ENCODE results near the gene RALBP1.
A peak's percentile ranks its signal among the peaks of the same experiment; 100 is the strongest.
"Not testable (repeated sequence)": the region's sequence is repeated elsewhere in the genome, so short reads cannot be mapped to it uniquely, and the experiment has no call there.

RALBP1 gene

GRCh38 chr18:9455718-9456511 is 19.4 kb upstream of the RALBP1 start:
- no peak for DNase-seq

GRCh38 chr18:9466127-9466526 is 9.2 kb upstream of the RALBP1 start:
- DNase-seq = no peak

- DNase-seq = no peak
These were observed 8.5 kb upstream of the RALBP1 start for GRCh38 chr18:9466846-9467245.

- no peak for DNase-seq
These were observed 6.3 kb upstream of the RALBP1 start for GRCh38 chr18:9468998-9469397.

GRCh38 chr18:9469685-9470084 is 5.6 kb upstream of the RALBP1 start:
- DNase-seq = no peak

DNA sequence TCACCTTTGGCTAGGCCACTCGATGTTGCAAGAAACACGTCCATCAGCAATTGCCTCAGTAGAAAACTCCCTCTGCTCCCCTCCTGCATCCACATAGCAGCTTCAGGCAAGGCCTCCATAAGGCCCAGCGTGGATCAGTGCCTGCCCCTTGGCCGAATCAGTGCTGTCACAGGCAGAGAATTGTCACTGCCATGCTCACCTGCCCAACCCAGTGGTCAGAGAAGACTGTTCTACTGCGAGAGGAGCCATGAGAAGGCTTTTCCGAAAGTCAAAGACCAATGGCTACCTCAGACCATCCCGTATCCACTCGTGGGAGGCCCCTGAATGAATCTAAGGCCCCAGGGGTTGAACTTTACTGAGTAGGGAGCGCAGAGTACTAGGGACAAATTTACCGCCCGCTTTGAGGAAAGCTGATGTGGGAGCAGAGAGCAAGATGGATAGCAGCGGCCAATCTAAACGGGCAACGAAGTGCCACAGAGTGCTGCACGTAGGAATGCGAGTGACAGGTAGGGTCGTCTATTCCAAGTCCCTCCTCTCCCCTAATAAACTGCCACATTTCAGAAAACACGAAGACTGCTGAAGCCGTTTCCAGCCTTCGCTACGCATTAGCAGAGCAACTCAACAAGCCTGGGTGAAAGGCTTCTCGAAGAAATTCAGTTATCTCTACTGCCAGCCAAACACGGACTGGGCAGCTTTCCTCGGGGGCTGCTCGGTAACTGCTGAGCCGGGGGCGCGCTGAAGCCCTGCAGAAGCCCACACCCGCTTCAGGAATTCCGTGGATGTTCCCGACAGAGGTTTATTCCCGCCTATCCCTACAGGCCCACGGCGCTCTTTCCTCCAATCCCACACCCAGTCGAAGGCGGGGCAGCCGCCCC is 968 bp upstream of the RALBP1 start:
- no peak for DNase-seq

GRCh38 chr18:9475643-9476591 is 604 bp downstream of the RALBP1 start:
- DNase-seq = peak; percentile 43

DNA sequence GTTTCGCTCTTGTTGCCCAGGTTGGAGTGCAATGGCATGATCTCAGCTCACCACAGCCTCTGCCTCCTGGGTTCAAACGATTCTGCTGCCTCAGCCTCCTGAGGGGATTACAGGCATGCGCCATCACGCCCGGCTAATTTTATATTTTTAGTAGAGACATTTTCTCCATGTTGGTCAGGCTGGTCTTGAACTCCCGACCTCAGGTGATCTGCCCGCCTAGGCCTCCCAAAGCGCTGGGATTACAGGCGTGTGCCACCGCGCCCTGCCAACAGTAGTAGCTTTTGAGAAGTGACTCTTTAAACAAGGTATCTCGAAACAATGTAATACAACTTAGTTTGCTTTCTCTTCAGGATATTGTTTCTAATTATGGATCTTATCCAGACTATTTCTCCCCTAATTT is 1.6 kb downstream of the RALBP1 start:
- DNase-seq = not testable (repeated sequence)

- DNase-seq = no peak
These were observed 2.2 kb downstream of the RALBP1 start for GRCh38 chr18:9477509-9477908.

GRCh38 chr18:9478545-9478944 is 3.2 kb downstream of the RALBP1 start:
- DNase-seq = no peak

- DNase-seq = no peak
These were observed 7.5 kb downstream of the RALBP1 start for GRCh38 chr18:9482790-9483189.

DNA sequence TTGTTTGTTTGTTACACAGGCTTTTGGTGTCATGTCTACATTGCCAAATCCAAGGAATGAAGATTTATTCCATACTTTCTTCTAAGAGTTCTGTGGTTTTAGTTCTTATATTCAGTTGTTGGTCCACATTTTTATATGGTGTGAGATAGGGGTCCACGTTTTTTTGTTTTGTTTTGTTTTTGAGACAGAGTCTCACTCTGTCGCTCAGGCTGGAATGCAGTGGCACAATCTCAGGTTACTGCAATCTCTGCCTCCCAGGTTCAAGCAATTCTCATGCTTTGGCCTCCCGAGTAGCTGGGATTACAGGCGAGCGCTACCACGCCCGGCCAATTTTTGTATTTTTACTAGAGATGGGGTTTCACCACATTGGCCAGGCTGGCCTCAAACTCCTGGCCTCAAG is 8.2 kb downstream of the RALBP1 start:
- DNase-seq = no peak

DNA sequence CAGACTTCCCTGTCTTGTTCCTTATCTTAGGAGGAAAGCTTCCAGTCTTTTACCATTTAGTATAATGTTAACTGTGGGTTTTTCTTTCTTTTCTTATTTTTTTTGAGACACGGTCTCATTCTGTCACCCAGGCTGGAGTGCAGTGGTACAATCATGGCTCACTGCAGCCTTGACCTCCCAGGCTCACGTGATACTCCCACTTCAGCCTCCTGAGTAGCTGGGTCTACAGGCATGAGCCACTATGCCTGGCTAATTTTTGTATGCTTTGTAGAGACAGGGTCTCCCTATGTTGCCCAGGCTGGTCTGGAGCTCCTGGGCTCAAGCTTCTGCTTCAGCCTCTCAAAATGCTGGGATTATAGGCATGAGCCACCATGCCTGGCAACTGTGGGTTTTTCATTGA is 9.5 kb downstream of the RALBP1 start:
- DNase-seq = not testable (repeated sequence)

DNA sequence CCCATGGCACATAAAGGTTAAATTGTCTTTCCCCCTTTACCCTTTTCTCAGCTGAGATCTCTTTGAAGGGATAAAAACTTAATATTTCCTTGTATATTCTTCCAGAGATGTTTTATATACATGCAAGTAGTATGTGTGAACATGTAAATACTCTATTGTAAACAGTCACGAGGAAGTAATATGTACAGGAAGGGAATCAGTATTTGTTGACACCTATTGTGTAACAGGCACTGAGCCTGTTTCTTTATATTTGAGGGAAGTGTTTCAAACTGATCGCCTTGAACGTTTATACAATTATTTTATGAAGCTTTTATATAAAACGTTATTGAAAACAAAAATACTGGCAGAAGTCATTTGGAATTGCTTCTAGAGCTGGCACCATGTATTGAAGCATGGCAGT is 13.2 kb downstream of the RALBP1 start:
- DNase-seq = no peak

- no peak for DNase-seq
These were observed 19.5 kb downstream of the RALBP1 start for GRCh38 chr18:9494778-9495331.

GRCh38 chr18:9495465-9495864 is 20.2 kb downstream of the RALBP1 start:
- no peak for DNase-seq

- DNase-seq = no peak
These were observed 20.8 kb downstream of the RALBP1 start for GRCh38 chr18:9495916-9496705.

DNA sequence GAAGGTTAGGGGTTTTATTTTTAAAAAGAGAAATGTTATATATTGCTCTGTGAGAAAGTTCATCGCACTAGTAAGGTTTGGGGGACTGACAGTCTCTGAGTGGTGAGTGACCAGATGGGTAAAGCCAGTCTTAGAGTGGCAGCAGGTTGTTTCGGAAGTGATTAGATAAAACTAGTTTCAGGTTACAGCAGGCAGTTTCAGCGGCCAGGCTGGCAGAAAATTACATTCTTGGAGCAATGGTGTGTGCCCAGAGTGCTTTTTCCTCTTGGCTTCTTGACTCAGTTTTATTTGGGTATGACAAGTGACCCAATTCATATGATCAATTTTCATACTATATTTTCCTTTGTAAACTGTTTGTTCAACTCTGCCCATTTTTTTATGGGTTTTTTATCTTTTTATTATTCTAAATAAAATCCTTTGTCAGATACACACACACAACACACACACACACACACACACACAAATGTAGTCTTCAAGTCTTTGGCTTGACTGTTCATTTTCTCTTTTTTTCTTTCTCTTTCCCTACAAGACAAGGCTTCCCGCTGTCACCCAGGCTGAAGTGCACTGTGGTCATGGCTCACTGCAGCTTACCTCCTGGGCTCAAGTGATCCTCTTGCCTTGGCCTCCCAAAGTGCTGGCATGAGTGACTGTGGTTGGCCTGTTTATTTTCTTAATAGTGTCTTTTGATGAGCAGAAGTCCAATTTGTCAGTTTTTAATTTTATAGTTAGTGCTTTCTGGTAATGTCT is 30.9 kb downstream of the RALBP1 start:
- DNase-seq = no peak

GRCh38 chr18:9507565-9508088 is 32.3 kb downstream of the RALBP1 start:
- DNase-seq = no peak

GRCh38 chr18:9508446-9509025 is 33.2 kb downstream of the RALBP1 start:
- DNase-seq = no peak
